HepG2 (cell line): ENCODE results near the gene DYNC1I2.

Experiments
- ARNT ChIP-seq: fragments of 450-650 bp; IDR thresholded peaks from 2 replicates; pipeline ENCODE4 v1.6.1; 2017
- HES4 ChIP-seq: sonication (generic); formaldehyde crosslinking; IDR thresholded peaks from 2 replicates; pipeline ENCODE4 v1.9.0; 2021; ENCODE audit warnings: mild to moderate bottlenecking, missing genetic modification reagents, borderline replicate concordance
- POLR2A ChIP-seq, 2 experiments: IDR thresholded peaks; 2 replicates each; pipeline ENCODE4 v1.6.1; 2011; ENCODE audit warnings: low read depth in 2 of 2, low read length in 2 of 2, mild to moderate bottlenecking in 1 of 2, moderate library complexity in 1 of 2; ENCODE audit not compliant: insufficient read depth in 1 of 2
- TARDBP ChIP-seq: sonication (generic); formaldehyde crosslinking; IDR thresholded peaks from 2 replicates; pipeline ENCODE4 v1.8.0; 2022; ENCODE audit warnings: mild to moderate bottlenecking, missing genetic modification reagents
- TBP ChIP-seq: sonication (generic); formaldehyde crosslinking; IDR thresholded peaks from 2 replicates; pipeline ENCODE4 v1.5.0; 2020; ENCODE audit warnings: missing genetic modification reagents
- ZNF232 ChIP-seq: sonication (generic); formaldehyde crosslinking; IDR thresholded peaks from 2 replicates; pipeline ENCODE4 v1.4.0; 2020; ENCODE audit warnings: missing genetic modification reagents, borderline replicate concordance
- ZNF878 ChIP-seq: sonication (generic); formaldehyde crosslinking; IDR thresholded peaks from 2 replicates; pipeline ENCODE4 v1.8.1; 2023; ENCODE audit warnings: mild to moderate bottlenecking, missing genetic modification reagents, moderate library complexity
- TF ChIP-seq, protein P1 (sequence below): sonication (generic); formaldehyde crosslinking; IDR thresholded peaks from 2 replicates; pipeline ENCODE4 v1.5.0; 2020; ENCODE audit warnings: mild to moderate bottlenecking, missing genetic modification reagents, moderate library complexity
- TF ChIP-seq, protein P2 (sequence below), 2 experiments: fragments of 450-650 bp in 1 of 2; sonication (generic) in 1 of 2; formaldehyde crosslinking in 1 of 2; IDR thresholded peaks; 2 replicates each; pipeline versions ENCODE4 v1.6.1 to v1.8.0; 2016 to 2022; ENCODE audit warnings: antibody characterized with exemption in 1 of 2, mild to moderate bottlenecking in 1 of 2, missing genetic modification reagents in 1 of 2
- TF ChIP-seq, protein P3 (sequence below): sonication (generic); formaldehyde crosslinking; IDR thresholded peaks from 2 replicates; pipeline ENCODE4 v1.5.0; 2020; ENCODE audit warnings: missing genetic modification reagents
- TF ChIP-seq, protein P4 (sequence below): IDR thresholded peaks from 2 replicates; pipeline ENCODE4 v1.6.1; 2012; ENCODE audit warnings: inconsistent platforms
- TF ChIP-seq, protein P5 (sequence below): IDR thresholded peaks from 2 replicates; pipeline ENCODE4 v1.6.1; 2012; ENCODE audit warnings: low read length, improper control_type of control experiment
- TF ChIP-seq, protein P6 (sequence below): sonication (generic); formaldehyde crosslinking; IDR thresholded peaks from 2 replicates; pipeline ENCODE4 v1.4.0; 2020; ENCODE audit warnings: missing genetic modification reagents, borderline replicate concordance

DNA sequence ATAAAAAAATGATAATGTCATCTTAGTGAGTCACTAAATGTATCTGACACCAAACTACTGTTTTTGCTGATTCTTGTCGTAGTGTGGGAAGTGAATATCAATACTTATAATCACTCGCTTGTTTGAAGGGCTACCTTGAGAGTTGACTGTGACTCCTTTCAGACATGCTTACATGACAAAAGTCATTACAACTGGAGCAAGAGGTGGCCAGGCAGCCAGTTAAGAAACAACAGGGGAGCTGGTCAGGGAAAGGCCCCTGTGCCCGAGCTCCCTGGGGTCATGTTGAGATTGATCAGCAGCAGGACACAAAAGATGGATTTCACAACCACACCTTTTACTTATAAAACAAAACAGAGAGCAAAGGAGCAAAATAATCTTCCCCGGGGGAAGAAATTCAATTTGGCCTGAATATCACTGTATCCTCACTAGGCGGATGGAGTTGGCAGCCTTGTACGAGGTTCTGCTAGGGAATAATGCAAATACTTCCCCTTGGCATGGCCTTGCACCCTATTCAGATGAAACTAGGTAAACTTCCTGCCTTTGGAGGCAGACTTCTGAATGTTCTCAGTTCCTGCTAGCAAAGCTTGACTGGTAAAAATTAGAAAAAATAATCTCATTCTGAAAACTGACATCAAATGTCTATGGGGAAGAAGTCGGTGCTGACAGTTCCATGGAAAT is 101.2 kb downstream of the DYNC1I2 start:
- TF ChIP-seq, protein P1, sequence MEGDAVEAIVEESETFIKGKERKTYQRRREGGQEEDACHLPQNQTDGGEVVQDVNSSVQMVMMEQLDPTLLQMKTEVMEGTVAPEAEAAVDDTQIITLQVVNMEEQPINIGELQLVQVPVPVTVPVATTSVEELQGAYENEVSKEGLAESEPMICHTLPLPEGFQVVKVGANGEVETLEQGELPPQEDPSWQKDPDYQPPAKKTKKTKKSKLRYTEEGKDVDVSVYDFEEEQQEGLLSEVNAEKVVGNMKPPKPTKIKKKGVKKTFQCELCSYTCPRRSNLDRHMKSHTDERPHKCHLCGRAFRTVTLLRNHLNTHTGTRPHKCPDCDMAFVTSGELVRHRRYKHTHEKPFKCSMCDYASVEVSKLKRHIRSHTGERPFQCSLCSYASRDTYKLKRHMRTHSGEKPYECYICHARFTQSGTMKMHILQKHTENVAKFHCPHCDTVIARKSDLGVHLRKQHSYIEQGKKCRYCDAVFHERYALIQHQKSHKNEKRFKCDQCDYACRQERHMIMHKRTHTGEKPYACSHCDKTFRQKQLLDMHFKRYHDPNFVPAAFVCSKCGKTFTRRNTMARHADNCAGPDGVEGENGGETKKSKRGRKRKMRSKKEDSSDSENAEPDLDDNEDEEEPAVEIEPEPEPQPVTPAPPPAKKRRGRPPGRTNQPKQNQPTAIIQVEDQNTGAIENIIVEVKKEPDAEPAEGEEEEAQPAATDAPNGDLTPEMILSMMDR = no peak
- TF ChIP-seq ARNT (no peak), TBP (CRISPR knock-in tag) (no peak), ZNF878 (CRISPR knock-in tag) (no peak), TARDBP (CRISPR knock-in tag) (no peak), HES4 (CRISPR knock-in tag) (no peak), POLR2A (IDR thresholded peaks at IDR 0.05; ENCODE audit: insufficient read depth in 1 of 2, low read depth in 2 of 2, low read length in 2 of 2) (no peak), ZNF232 (CRISPR knock-in tag) (no peak)
- TF ChIP-seq, protein P2, sequence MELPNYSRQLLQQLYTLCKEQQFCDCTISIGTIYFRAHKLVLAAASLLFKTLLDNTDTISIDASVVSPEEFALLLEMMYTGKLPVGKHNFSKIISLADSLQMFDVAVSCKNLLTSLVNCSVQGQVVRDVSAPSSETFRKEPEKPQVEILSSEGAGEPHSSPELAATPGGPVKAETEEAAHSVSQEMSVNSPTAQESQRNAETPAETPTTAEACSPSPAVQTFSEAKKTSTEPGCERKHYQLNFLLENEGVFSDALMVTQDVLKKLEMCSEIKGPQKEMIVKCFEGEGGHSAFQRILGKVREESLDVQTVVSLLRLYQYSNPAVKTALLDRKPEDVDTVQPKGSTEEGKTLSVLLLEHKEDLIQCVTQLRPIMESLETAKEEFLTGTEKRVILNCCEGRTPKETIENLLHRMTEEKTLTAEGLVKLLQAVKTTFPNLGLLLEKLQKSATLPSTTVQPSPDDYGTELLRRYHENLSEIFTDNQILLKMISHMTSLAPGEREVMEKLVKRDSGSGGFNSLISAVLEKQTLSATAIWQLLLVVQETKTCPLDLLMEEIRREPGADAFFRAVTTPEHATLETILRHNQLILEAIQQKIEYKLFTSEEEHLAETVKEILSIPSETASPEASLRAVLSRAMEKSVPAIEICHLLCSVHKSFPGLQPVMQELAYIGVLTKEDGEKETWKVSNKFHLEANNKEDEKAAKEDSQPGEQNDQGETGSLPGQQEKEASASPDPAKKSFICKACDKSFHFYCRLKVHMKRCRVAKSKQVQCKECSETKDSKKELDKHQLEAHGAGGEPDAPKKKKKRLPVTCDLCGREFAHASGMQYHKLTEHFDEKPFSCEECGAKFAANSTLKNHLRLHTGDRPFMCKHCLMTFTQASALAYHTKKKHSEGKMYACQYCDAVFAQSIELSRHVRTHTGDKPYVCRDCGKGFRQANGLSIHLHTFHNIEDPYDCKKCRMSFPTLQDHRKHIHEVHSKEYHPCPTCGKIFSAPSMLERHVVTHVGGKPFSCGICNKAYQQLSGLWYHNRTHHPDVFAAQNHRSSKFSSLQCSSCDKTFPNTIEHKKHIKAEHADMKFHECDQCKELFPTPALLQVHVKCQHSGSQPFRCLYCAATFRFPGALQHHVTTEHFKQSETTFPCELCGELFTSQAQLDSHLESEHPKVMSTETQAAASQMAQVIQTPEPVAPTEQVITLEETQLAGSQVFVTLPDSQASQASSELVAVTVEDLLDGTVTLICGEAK (IDR thresholded peaks at IDR 0.05) = no peak
- TF ChIP-seq, protein P2 (CRISPR knock-in tag; IDR thresholded peaks at IDR 0.05) = no peak
- TF ChIP-seq, protein P3, sequence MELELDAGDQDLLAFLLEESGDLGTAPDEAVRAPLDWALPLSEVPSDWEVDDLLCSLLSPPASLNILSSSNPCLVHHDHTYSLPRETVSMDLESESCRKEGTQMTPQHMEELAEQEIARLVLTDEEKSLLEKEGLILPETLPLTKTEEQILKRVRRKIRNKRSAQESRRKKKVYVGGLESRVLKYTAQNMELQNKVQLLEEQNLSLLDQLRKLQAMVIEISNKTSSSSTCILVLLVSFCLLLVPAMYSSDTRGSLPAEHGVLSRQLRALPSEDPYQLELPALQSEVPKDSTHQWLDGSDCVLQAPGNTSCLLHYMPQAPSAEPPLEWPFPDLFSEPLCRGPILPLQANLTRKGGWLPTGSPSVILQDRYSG (CRISPR knock-in tag) = no peak
- TF ChIP-seq, protein P4, sequence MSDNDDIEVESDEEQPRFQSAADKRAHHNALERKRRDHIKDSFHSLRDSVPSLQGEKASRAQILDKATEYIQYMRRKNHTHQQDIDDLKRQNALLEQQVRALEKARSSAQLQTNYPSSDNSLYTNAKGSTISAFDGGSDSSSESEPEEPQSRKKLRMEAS = no peak
- TF ChIP-seq, protein P5, sequence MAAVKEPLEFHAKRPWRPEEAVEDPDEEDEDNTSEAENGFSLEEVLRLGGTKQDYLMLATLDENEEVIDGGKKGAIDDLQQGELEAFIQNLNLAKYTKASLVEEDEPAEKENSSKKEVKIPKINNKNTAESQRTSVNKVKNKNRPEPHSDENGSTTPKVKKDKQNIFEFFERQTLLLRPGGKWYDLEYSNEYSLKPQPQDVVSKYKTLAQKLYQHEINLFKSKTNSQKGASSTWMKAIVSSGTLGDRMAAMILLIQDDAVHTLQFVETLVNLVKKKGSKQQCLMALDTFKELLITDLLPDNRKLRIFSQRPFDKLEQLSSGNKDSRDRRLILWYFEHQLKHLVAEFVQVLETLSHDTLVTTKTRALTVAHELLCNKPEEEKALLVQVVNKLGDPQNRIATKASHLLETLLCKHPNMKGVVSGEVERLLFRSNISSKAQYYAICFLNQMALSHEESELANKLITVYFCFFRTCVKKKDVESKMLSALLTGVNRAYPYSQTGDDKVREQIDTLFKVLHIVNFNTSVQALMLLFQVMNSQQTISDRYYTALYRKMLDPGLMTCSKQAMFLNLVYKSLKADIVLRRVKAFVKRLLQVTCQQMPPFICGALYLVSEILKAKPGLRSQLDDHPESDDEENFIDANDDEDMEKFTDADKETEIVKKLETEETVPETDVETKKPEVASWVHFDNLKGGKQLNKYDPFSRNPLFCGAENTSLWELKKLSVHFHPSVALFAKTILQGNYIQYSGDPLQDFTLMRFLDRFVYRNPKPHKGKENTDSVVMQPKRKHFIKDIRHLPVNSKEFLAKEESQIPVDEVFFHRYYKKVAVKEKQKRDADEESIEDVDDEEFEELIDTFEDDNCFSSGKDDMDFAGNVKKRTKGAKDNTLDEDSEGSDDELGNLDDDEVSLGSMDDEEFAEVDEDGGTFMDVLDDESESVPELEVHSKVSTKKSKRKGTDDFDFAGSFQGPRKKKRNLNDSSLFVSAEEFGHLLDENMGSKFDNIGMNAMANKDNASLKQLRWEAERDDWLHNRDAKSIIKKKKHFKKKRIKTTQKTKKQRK = no peak
- TF ChIP-seq, protein P6, sequence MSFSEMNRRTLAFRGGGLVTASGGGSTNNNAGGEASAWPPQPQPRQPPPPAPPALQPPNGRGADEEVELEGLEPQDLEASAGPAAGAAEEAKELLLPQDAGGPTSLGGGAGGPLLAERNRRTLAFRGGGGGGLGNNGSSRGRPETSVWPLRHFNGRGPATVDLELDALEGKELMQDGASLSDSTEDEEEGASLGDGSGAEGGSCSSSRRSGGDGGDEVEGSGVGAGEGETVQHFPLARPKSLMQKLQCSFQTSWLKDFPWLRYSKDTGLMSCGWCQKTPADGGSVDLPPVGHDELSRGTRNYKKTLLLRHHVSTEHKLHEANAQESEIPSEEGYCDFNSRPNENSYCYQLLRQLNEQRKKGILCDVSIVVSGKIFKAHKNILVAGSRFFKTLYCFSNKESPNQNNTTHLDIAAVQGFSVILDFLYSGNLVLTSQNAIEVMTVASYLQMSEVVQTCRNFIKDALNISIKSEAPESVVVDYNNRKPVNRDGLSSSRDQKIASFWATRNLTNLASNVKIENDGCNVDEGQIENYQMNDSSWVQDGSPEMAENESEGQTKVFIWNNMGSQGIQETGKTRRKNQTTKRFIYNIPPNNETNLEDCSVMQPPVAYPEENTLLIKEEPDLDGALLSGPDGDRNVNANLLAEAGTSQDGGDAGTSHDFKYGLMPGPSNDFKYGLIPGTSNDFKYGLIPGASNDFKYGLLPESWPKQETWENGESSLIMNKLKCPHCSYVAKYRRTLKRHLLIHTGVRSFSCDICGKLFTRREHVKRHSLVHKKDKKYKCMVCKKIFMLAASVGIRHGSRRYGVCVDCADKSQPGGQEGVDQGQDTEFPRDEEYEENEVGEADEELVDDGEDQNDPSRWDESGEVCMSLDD (CRISPR knock-in tag) = no peak
